GM12875 (cell line): ENCODE data around the gene SLC9B1.
A peak's percentile ranks its signal among the peaks of the same experiment; 100 is the strongest.
"Not testable (repeated sequence)": the region's sequence is repeated elsewhere in the genome, so short reads cannot be mapped to it uniquely, and the experiment has no call there.

ENCODE experiments used
- H3K4me3 ChIP-seq: one replicate; pipeline ENCODE4 v1.5.1; 2011; ENCODE audit warnings: low read depth, low read length, control low read depth
- CTCF ChIP-seq: IDR thresholded peaks from 2 replicates; pipeline ENCODE4 v1.5.1; 2011; ENCODE audit warnings: low read depth, mild to moderate bottlenecking, control low read depth, inconsistent platforms, low read length, moderate library complexity, borderline replicate concordance; ENCODE audit not compliant: insufficient read depth

The SLC9B1 gene

DNA sequence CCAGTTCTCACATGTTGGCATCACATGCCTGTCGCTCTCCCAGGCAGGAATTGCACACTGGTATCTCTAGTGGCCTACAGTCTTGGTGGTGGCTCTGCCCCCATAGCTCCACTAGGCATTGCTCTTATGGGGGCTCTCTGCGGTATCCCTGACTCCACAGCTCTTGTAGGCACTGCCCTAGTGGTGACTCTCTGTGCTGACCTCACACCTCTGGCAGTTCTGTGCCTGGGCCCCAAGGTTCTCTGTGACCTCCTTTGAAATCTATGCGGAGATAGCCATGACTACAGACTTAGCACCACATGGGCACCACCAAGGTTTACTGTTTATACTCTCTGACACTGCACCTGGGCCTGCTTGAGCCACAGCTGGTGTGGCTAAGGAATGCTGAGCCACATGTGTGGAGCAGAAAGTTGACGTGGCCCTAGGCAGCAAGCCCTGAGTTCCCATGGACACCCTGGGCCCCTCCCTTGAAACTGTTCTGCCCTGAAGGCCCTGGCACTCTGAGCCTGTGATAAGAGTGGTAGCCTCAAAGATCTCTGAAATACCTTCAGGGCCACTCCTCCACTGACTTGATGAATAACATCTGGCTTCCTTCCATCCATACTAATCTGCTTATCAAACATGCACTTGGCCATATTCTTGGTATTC, 8.0 kb downstream of the SLC9B1 start:
- TF ChIP-seq CTCF = no peak
- no peak overlapping the region for H3K4me3 ChIP-seq

DNA sequence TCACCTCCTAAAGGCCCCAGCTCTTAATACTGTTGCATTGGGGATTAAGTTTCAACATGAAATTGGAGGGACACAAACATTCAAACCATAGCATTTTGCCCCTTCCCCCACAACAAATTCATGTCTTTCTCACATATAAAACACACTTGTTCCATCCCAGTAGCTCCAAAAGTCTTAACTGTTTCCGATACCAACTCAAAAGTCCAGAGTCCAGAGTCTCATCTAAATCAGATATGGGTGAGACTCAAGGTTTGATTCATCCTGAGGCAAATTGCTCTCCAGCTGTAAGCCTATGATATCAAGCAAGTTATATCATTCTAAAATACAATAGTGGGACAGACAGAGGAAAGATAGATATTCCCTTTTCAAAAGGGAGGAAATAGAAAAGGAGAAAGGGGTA, 8.7 kb downstream of the SLC9B1 start:
- TF ChIP-seq CTCF = no peak
- no peak overlapping the region for H3K4me3 ChIP-seq

GRCh38 chr4:103008875-103009729, 10.4 kb downstream of the SLC9B1 start:
- peak; percentile 54; the same call in 1 of the 2 replicates for TF ChIP-seq CTCF
- no peak overlapping the region for H3K4me3 ChIP-seq

DNA sequence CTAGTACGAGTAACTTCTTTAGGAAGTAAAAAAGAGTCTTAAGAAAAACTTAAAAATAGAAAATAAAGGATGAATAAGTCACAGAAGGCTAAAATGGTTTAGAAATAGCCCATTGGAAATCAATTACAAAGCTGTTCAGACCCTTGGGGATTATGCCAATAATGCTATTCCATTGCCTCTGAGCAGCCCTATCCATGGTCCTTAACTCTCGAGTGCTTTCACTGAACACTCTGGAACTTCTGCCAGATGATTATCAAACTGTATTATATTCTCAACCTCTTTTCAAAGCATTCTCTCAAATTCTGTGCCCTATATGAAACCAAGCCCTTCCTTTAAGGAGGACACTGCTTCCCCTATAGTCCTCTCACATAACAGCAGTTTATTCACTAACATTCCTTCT, 17.0 kb downstream of the SLC9B1 start:
- H3K4me3 ChIP-seq = no peak overlapping the region
- TF ChIP-seq CTCF = no peak

GRCh38 chr4:102994803-102995202, 24.7 kb downstream of the SLC9B1 start:
- no peak overlapping the region for H3K4me3 ChIP-seq
- TF ChIP-seq CTCF = no peak

GRCh38 chr4:102993985-102994384, 25.5 kb downstream of the SLC9B1 start:
- H3K4me3 ChIP-seq = not testable (repeated sequence)

DNA sequence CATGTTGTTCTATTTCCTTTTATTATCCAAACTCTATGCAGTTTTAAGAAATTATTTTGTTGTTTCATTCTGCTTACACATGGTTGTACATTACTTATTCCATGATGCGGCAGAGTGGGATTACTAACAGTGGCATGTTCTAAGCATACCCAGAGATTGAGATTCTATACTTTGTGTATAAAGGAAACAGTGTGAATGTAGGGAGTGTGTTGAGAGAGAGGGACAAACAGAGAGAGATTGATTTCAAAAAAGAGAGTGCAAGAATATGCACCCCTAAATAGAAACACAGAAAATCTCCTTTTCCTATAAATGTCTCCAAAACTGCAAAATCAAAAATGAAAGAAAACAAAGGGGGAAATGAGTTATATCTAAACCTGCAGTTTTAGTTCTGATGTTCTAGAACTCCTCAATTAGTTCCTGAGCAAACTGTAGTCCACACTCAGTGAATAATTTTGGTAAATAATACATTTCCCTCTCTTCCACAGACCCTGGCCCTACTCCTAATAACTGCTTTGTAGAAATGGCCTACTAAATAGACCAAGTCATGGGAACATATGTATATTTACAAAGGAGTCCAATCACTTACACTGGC, 31.0 kb downstream of the SLC9B1 start:
- no peak overlapping the region for H3K4me3 ChIP-seq
- no peak for TF ChIP-seq CTCF
